Hepatocyte (in vitro differentiated cells): ENCODE results near the gene SYVN1. TPM values are rescaled to one million over a fixed set of nuclear protein-coding genes. Genes with fewer than 3 reads are reported as not detected.
A peak's percentile ranks its signal among the peaks of the same experiment; 100 is the strongest.

Experiments
- DNase-seq: peaks from one replicate; pipeline ENCODE4 v3.0.0-alpha.2; 2016; ENCODE audit warnings: low spot score
- H2AFZ ChIP-seq: fragments of 200-600 bp; sonication (generic); 2 replicates; pipeline ENCODE4 v1.6.0; 2016; ENCODE audit warnings: antibody characterized with exemption, mild to moderate bottlenecking
- H3K27ac ChIP-seq: fragments of 200-600 bp; sonication (generic); 2 replicates; pipeline ENCODE4 v1.5.1; 2016; ENCODE audit warnings: mild to moderate bottlenecking
- H3K27me3 ChIP-seq: fragments of 200-600 bp; sonication (generic); 2 replicates; pipeline ENCODE4 v1.6.1; 2016
- H3K36me3 ChIP-seq: fragments of 200-600 bp; sonication (generic); replicated peaks from 2 replicates; pipeline ENCODE4 v1.5.1; 2016; ENCODE audit warnings: low read depth; ENCODE audit not compliant: insufficient read depth
- H3K4me1 ChIP-seq: fragments of 200-600 bp; sonication (generic); 2 replicates; pipeline ENCODE4 v1.5.1; 2016; ENCODE audit warnings: mild to moderate bottlenecking, moderate library complexity; ENCODE audit not compliant: insufficient read depth
- H3K4me2 ChIP-seq: fragments of 200-600 bp; sonication (generic); 2 replicates; pipeline ENCODE4 v1.6.0; 2016
- H3K4me3 ChIP-seq: fragments of 200-600 bp; sonication (generic); 2 replicates; pipeline ENCODE4 v1.5.1; 2016; ENCODE audit warnings: mild to moderate bottlenecking
- H3K79me2 ChIP-seq: fragments of 200-600 bp; sonication (generic); 2 replicates; pipeline ENCODE4 v1.6.0; 2017; ENCODE audit warnings: mild to moderate bottlenecking
- H3K9me2 ChIP-seq: fragments of 200-600 bp; sonication (generic); replicated peaks from 2 replicates; pipeline ENCODE4 v1.6.0; 2017; ENCODE audit warnings: mild to moderate bottlenecking; ENCODE audit not compliant: insufficient read depth
- H3K9me3 ChIP-seq: fragments of 200-600 bp; sonication (generic); 2 replicates; pipeline ENCODE4 v1.5.1; 2016; ENCODE audit warnings: low read depth, mild to moderate bottlenecking
- H4K20me1 ChIP-seq: fragments of 200-600 bp; sonication (generic); 2 replicates; pipeline ENCODE4 v1.6.0; 2016; ENCODE audit warnings: mild to moderate bottlenecking; ENCODE audit not compliant: insufficient read depth, poor library complexity, severe bottlenecking
- EZH2 ChIP-seq: fragments of 200-600 bp; sonication (generic); IDR thresholded peaks from 2 replicates; pipeline ENCODE4 v1.6.1; 2016; ENCODE audit warnings: antibody characterized with exemption, mild to moderate bottlenecking, borderline replicate concordance
- EZH2phosphoT487 ChIP-seq: fragments of 200-600 bp; sonication (generic); IDR thresholded peaks from one replicate; pipeline ENCODE4 v1.6.1; 2018; ENCODE audit warnings: antibody characterized with exemption, mild to moderate bottlenecking, low read depth, moderate library complexity; ENCODE audit not compliant: unreplicated experiment, severe bottlenecking
- WGBS: methylation state at CpG from one replicate; pipeline ENCODE4 v1.1.6; 2016; ENCODE audit warnings: low lambda C conversion rate; ENCODE audit errors: missing lambda C conversion rate; 5-methylcytosine and 5-hydroxymethylcytosine counted together
- polyA plus RNA-seq: library from polyadenylated mRNA; unstranded; fragments of >200 nt; fragmentation: Nextera tagmentation; extraction: Ambion mirVana; gene quantifications from 2 replicates; pipeline ENCODE4 v1.2.1, GENCODE V29; 2016
- total RNA-seq: library from RNA; depleted of rRNA; stranded (reverse); fragments of >200 nt; gene quantifications from 2 replicates; pipeline ENCODE4 v1.2.3, GENCODE V29; 2014
- TF ChIP-seq, protein P1 (sequence below): fragments of 200-600 bp; sonication (generic); IDR thresholded peaks from 2 replicates; pipeline ENCODE4 v1.5.1; 2016; ENCODE audit warnings: antibody characterized with exemption, mild to moderate bottlenecking; ENCODE audit not compliant: poor library complexity

The SYVN1 gene
- total and polyA plus RNA-seq, 2 experiments from 2014 or later, result 27.7 to 31.8 TPM

DNA sequence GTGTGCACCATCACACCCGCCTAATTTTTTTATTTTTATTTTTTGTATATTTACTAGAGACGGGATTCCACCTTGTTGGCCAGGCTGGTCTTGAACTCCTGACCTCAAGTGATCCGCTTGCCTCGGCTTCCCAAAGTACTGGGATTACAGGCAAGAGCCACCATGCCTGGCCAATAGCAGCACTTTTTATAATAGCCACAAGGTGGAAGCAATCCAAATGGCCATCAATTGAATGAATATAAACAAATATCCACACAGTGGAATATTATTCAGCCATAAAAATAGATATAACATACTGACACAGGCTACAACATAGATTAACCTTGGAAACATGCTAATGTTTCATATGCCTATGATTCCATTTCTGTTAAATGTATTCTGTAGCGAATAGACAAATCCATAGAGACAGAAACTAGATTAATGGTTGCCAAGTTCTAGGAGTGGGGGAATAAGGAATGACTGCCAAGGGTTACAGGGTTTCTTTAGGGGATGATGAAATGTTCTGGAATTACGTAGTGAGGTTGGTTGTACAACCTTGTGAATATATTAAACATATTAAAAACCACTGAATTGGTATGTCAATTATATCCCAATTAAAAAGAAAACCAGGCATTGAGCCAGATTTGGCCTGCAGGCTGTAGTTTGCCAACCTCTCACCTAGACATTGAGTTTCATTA is 33.5 kb downstream of the SYVN1 start:
- H3K9me3 ChIP-seq, result no peaks in the 10 kb centered on the region
- H3K4me2 ChIP-seq, result no peak overlapping the region
- H3K36me3 ChIP-seq, result no peaks in the 10 kb centered on the region
- no peak overlapping the region for H2AFZ ChIP-seq
- no peak for DNase-seq
- WGBS, result 93% methylated on average over 6 of the region's 6 CpGs
- no peak overlapping the region for H3K27ac ChIP-seq
- H3K4me1 ChIP-seq, result peaks cover 10% of the 10 kb centered on the region
- H3K9me2 ChIP-seq, result no peaks in the 10 kb centered on the region
- peaks cover 59% of the 10 kb centered on the region for H3K79me2 ChIP-seq
- H4K20me1 ChIP-seq, result no peaks in the 10 kb centered on the region
- TF ChIP-seq, protein P1, sequence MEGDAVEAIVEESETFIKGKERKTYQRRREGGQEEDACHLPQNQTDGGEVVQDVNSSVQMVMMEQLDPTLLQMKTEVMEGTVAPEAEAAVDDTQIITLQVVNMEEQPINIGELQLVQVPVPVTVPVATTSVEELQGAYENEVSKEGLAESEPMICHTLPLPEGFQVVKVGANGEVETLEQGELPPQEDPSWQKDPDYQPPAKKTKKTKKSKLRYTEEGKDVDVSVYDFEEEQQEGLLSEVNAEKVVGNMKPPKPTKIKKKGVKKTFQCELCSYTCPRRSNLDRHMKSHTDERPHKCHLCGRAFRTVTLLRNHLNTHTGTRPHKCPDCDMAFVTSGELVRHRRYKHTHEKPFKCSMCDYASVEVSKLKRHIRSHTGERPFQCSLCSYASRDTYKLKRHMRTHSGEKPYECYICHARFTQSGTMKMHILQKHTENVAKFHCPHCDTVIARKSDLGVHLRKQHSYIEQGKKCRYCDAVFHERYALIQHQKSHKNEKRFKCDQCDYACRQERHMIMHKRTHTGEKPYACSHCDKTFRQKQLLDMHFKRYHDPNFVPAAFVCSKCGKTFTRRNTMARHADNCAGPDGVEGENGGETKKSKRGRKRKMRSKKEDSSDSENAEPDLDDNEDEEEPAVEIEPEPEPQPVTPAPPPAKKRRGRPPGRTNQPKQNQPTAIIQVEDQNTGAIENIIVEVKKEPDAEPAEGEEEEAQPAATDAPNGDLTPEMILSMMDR, result no peak
- no peak for TF ChIP-seq EZH2phosphoT487
- TF ChIP-seq EZH2, result no peak
- H3K4me3 ChIP-seq, result no peak overlapping the region
- no peaks in the 10 kb centered on the region for H3K27me3 ChIP-seq

DNA sequence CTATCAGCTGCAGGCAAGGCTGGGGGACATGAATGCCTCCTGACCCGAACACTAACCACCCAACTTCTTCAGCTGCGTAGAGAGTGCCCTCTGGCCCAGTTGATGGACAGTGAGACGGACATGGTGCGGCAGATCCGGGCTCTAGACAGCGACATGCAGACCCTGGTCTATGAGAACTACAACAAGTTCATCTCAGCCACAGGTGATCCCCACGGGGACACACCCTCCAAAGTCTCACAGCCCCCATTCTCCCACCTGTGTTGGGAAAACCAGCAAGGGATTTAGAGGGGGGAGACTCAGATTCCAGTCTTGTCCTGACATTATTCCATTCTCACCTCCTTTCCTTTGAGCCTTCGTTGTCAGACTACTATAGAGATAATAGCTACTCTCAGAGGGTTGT is 37.4 kb downstream of the SYVN1 start:
- Histone ChIP-seq H3K9me2 (no peaks in the 10 kb centered on the region), H3K27ac (peak overlapping the region; percentile 97), H3K4me1 (peaks cover 13% of the 10 kb centered on the region), H3K36me3 (no peaks in the 10 kb centered on the region), H3K4me3 (peak overlapping the region; percentile 78), H3K9me3 (no peaks in the 10 kb centered on the region), H2AFZ (no peak overlapping the region), H4K20me1 (no peaks in the 10 kb centered on the region), H3K4me2 (peak overlapping the region; percentile 82), H3K79me2 (peaks cover 33% of the 10 kb centered on the region), H3K27me3 (no peaks in the 10 kb centered on the region)
- no peak for DNase-seq
- TF ChIP-seq, protein P1, result no peak
- TF ChIP-seq EZH2 (no peak), EZH2phosphoT487 (no peak)
- WGBS, result 56% methylated on average over 8 of the region's 8 CpGs

DNA sequence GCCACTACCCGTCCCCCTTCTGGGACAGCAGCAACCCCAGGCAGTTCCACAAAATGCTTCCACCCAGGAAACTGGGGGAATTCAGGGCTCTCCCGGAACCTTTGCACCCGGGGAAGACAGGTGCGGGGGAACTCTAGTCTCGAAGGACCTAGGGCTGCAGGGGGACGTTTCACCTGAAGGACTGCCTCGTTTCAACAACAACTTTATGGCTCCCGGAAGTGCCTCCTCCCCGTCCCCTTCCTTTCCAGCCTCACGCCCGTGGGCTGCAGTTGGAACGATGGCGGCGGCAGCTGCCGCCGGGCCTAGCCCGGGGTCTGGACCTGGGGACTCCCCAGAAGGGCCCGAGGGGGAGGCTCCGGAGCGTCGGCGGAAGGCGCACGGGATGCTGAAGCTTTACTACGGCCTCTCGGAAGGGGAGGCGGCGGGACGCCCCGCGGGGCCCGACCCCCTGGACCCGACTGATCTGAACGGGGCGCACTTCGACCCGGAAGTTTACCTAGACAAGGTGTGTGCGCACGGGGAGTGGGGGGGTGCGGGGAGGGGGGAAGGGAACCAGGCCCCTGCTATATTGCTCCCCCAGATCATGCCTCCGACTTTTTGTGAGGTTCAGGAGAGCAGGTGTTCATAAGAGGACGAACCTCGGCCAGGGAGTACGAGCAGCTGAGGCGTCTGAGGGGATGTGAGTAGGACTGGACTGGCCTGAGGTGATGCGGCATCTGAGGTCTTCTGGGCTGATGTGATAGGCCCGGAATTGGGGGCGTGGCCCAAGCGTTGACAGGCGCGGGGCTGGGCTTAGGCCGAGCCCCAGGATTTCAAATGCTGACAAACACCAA is 38.1 kb downstream of the SYVN1 start, which contains the start of gene VPS51:
TSS of gene VPS51 (plus strand) at position 241 of the 833 bp plus-strand sequence. CDS start at position 278, 37 bp downstream.
- Histone ChIP-seq H3K27me3 (no peaks in the 10 kb centered on the region), H2AFZ (peak within 1 kb of the TSS; percentile 100), H3K79me2 (peaks cover 30% of the 10 kb centered on the region), H3K36me3 (no peaks in the 10 kb centered on the region), H4K20me1 (no peaks in the 10 kb centered on the region), H3K9me3 (no peaks in the 10 kb centered on the region), H3K27ac (peak within 1 kb of the TSS; percentile 97), H3K4me3 (peak within 1 kb of the TSS; percentile 78), H3K9me2 (no peaks in the 10 kb centered on the region), H3K4me1 (peaks cover 13% of the 10 kb centered on the region), H3K4me2 (peak within 1 kb of the TSS; percentile 82)
- TF ChIP-seq, protein P1, result no peak
- no peak for TF ChIP-seq EZH2
- TF ChIP-seq EZH2phosphoT487, result no peak
- DNase-seq, result peak; percentile 95
- 0% methylated on average over 42 of the region's 52 CpGs for WGBS
